HTR-8/SVneo (cell line): ENCODE measurements around the gene C17orf50.

Source experiments
- DNase-seq: peaks from one replicate; pipeline ENCODE4 v3.0.0; 2011; ENCODE audit warnings: low spot score, mixed read lengths; ENCODE audit not compliant: insufficient read length
- FAIRE-seq: peaks from 2 replicates; lab custom pipeline; 2011; peaks lifted over from hg19 to GRCh38; lab: Jason Lieb, UNC

Gene C17orf50

DNA sequence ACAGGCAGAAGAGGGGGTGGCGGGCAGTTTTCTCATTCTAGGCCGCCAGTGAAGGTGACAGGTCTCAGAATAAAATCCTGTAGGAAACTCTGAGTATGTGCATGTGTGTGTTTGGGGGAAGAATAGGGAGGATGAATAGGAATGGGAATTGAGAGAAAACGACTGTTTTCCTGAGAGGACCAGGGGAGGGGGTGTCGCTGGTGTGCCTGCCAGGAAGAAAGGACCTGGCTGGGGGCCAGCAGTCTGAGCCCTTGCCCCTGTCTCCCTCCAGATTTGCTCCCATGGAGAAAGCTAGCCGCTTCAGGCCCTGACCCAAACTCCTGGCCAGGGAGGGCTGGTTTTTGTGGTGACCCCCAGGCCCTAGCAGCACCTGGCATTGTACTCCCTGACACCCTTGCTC lies 14.4 kb downstream of the C17orf50 start:
- FAIRE-seq = no peak
- no peak for DNase-seq

DNA sequence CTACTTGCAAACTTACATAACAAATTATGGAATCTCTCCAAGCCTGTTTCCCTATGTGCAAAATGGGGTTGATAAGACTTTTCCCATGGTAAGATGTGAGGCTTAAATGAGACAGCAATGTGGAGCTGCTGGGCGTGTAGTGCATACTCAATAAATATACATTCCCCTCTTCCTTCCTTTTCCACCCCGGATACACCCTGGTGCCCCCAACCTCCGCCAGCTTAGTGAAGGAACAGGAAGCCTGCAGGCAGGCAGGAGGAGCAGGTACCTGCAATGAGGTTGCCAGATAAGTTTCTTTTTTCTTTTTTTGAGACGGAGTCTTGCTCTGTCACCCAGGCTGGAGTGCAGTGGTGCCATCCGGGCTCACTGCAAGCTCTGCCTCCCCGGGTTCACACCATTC lies 14.9 kb downstream of the C17orf50 start:
- DNase-seq = no peak
- FAIRE-seq = no peak

DNA sequence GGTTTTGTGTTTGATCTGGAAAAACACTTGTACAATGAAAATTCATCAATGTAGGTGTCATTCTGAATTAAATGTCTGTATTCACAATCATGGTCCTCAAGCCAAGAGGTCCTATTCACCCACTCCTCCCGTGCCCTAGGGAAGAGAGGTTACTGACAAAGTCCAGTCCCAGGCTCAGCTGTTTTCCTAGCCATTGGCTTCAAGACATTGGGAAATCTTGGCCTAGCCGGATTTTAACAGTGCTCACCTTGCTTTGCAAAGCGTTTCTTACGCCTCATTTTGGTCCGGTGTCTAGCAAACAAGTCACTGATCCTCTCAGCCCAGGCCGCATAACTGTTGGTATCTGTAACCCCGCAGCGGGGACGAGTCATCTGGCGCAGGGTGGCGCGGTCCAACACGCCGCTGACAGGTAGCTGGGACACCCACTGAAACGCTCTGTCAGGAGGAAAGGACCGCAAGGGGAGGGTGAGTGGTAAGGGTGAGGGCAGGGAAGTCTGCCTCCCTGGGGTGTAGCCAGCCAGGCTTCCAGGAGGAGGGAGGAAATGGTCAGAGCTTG lies 18.0 kb downstream of the C17orf50 start:
- DNase-seq = no peak
- no peak for FAIRE-seq

DNA sequence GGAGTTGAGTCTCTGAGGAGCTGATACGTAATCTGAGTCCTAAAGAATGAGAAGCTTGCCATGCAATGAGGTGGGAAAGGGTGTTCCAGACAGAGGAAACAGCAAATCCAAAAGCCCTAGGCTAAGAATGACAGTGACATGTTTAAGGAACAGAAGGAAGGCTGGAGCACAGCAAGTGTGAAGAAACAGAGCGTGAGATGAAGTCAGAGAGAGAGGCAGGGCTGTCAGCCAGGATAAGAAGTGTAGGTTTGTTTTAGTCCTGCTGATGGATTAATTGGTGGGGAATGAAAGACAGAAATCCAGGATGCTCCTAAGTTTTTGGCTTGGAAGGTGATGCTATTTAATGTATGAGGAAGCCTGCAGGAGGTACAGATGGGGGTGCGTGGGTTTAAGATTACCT lies 20.3 kb downstream of the C17orf50 start:
- no peak for DNase-seq

DNA sequence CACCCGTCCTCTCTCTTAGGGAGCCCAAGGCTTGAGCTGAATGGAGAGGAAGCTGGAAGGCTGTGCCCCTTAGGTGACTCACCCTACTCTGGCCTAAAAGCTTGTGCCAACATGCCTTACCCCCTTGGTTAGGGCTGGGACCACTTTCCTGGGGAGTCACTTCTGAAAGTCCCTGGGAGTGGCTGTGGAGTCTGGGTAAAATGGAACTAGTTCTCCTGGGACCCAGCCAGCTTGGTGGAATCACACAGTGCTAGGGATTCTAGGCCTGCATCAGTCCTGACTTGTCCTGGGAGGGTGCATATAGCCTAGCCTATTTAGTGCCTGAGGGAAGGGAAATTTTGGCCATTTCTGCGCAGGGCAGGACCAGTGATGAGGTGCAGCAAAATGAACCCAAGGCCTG lies 24.2 kb downstream of the C17orf50 start:
- DNase-seq (no peak), FAIRE-seq (no peak)

More for the DNA sequence above, 20.3 kb downstream of the C17orf50 start:
- no peak for FAIRE-seq

DNA sequence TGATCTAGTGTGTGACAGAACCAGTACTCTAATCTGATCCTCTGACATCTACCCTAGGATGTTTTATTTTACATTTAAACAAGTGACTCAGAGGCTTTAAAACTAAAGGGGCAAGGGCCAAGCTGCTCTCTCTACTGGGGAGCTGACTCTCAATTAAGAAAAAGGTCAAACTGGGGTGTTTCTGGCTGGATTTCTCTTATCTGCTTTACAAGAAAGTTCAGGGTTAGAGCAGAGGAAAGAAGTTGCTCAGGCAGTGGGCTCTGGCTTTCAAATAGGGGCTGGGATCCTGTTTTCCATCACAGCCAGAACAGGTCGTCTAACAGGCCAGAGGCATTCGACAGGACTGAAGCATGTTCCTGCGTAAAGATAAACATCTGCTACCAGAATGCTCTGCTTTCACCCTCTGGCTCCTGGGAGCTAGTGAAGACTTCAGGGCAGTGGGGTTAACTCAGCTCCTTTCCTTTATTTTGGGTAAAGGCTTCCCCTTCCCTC lies 26.3 kb downstream of the C17orf50 start:
- no peak for DNase-seq
- FAIRE-seq = no peak

DNA sequence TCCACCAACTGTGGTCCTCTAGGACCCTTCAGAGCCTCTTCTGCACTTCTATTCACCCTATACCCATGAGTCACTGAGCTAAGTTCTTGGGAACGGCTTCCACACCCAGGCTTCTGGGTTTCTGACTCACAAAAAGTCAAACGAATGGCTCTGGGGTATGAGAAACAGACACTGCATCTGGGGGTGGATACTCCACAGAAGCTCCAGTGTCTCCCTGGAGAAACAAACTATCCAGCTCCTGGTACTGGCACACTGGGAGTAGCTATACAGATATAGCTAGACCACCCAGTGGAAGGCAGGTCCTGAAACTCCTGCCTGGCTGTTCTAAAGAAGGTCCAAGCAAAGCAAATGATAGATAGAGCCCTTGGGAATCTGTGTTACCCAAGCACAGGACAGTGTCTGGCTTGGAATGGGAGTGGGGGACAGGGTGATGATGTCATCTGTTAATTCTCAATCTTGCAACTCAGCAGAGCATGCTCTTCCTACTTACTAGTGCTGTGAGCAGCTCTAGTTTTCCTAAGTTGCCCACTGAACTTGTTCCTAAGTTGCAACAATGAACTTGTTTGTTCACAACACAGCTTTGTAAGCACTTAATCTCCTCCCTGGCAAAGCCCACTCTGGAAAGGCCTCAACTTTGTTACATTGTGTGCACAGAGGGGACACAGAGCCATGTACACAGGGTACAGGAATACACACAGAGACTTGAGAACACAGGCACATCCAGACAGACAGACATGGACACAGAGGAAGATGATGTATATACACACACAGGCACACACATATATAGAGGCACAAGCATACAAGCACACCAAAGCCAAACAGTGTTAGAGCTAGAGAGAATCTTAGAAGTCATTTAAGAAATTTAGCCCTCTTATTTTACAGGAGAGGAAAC lies 28.0 kb downstream of the C17orf50 start:
- FAIRE-seq (no peak), DNase-seq (no peak)

DNA sequence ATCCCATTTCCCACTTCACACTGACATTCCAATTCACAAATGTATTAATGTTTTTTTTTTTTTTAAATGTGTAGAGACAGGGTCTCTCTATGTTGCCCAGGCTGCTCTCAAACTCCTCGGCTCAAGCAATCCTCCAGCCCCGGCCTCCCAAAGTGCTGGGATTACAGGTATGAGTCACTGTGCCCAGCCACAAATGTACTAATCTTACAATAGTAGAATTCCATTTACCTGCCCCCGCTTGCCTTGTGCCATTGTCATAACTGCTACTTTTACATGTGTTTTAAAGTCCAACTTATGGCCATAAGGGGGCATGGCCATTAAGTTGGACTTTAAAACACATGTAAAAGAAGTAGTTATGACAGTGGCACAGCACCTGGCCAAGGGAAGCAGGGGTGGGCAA lies 30.2 kb downstream of the C17orf50 start:
- FAIRE-seq = no peak
- DNase-seq = no peak

DNA sequence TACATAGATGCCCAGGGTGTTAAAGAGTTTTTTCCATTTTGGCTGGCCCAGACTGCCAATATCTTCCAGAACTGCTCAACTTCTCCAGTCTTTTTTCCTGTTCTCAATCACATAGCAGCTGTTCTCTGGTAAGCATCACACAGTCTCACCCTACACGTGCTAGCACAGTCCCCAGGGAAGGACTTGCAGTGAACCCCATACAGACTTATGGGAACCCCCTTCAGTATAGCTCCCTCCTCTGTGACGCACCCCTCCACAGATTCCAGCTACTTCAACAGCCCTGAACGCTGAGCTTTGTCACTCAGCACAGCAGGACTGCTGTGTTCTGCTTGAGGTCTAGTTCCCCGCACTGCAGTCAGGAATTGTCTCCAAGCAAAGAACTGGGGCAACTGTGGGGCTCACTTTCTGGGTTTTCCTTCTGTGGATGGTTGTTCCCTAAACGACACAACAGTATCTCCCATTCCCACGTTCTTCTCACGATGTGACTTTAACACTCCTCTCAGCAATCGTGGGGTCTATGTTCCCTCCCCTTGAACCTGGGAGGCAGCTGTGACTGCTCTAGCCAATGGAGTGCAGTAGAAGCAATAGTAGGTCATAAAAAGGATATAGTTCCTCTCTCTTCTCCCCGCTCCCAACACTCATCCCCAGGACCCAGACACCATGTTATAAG lies 31.1 kb downstream of the C17orf50 start:
- FAIRE-seq (no peak), DNase-seq (no peak)

DNA sequence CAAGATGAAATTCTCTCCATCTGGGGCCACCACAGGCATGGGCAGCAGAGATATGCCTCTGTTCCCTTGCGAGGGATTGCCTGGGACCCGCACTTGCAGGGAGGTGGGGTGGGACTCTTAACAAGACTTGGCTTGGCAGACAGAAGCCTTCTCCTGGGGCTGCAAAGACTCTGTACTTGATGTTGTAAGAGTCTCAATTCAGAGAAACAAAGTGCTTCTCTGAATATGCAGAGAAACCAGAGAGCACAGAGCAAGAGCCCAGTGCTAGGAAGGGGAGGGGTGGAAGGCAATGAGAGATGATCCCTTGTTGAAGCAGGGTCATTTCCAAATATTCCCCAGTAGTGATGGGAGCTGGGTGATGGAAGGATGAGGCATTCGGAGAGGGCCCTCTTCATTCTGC lies 32.6 kb downstream of the C17orf50 start:
- DNase-seq (no peak), FAIRE-seq (no peak)

DNA sequence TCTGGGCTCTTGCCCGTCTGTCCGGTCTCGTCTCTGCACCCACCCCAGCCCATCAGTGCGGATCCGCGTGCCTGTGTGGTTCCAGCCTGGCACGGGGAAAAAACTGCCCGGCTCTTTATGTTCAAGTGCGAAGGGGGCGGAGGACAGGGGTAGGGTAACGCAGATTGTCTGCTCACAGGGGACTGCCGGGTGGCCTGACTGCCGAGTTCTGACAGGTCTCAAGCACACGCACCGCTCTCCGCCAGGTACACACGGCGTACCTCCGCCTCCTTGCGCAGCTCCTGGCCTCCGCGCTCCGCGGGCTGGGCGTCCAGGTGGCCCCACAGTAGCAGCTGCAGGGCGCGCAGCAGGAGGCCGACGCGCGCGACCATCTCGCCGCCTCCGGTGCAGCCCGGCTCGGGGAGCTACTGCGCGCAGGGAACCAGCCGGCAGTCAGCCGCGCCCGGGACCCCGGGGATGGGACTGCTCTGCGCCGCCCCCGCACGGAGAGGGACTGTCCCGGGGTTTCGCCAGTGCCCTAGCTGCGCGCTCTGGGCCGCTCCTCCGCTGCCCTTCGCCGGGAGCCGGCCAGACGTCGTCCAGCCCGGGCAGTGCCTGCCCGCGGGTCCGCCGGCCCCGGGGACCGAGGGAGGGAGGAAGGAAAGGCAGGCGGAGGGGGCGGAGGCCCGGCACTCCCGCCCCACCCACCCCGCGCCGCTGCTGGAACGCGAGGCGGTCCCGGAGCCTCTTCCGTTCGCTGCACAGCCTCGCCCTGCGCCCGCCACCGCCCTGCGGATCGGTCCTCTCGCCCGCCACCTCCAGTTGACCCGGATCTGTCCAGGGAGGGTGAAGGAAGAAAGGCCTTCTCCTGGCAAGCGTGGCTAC lies 34.6 kb downstream of the C17orf50 start, which contains the start of gene MMP28:
TSS of gene MMP28 (minus strand) at position 635 of the 864 bp plus-strand sequence. CDS start at position 371, 264 bp downstream.
- no peak for DNase-seq
- no peak for FAIRE-seq

DNA sequence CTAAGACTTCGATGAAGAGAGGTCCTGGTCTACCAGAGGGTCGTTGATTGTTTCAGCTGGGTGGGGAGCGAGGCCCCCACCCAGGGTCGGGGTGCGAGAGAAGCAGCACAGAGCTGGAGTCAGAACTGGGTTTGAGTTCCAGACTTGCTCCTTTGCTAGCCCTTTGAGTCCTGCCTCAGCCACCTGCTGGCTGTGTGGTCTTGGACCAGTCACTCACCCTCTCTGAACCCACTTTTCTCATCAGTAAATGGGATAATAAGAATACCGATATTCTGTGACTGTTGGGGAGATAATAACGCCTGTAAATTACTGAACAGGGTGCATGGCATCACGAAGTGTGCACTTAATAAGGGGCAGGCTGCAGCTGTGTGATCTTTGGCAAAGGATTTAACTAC lies 35.2 kb downstream of the C17orf50 start:
- FAIRE-seq (no peak), DNase-seq (no peak)

DNA sequence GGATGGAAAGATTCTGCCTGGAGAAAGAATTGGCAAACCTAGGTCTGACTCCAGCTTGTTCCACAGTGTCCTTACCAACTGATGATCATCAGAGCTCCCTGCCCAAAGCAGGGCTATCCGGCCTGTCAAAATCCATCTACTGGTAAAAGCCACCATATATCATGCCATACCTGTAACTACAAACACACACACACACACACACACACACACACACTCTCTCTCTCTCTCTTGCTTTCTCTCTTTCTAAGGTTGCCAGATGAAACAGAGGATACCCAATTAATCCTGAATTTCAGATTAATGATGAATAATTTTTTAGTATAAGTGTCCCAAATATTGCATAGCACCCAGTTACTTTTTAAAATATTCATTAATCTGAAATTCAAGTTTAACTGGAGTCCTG lies 36.3 kb downstream of the C17orf50 start:
- DNase-seq (no peak), FAIRE-seq (no peak)

DNA sequence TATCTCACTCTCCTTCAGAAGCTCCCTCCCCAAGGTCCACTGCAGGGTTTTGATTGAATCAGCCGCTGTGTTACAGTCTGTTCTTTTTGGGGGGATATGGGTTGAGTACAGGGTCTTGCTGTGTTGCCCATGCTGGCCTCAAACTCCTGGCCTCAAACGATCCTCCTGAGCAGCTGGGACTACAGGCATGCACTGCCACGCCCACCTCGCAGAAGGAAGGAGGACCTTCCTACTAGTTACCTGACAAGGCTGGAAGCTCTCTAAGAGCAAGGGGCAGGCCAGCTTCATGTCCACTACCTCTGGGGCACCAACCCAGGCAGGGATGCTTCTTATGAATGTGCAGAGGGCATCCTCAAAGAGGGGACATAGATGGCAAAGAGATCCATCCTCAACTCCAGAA lies 36.7 kb downstream of the C17orf50 start:
- DNase-seq (no peak), FAIRE-seq (no peak)

DNA sequence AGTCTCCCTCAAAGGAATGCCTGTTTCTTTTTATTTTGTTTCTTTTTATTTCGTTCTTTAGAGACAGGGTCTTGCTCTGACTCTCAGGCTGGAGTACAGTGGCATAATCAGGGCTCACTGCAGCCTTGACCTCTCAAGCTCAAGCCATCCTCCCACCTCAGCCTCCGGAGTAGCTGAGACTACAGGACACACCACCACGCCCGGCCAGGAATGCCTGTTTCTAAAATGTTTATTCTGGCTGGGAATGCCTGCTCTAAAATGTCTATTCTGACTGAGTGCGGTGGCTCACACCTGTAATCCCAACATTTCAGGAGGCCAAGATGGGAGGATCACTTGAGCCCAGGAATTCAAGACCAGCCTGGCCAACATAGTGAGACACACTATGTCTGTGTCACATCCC lies 37.2 kb downstream of the C17orf50 start:
- FAIRE-seq = no peak
- no peak for DNase-seq

DNA sequence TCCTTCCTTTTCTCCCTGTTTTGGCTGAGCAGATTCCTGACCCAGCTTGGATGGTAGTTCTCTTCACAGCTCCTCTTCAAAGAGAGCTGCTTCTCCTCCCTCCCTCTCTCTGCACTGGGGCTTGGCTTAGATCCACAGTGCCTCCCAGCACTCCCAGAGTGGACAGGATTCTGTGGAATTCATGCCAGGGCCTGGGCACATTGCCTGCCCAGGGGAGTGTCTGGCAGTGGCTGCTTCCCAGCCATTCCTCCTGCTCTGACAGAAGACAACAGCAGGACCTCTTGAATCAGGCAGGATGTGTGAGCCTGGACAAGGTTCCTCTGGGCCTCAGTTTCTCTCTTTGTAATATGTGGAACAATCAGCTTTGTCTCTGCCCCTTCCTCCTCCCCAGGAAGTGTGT lies 39.3 kb downstream of the C17orf50 start:
- DNase-seq (peak; percentile 68), FAIRE-seq (no peak)

DNA sequence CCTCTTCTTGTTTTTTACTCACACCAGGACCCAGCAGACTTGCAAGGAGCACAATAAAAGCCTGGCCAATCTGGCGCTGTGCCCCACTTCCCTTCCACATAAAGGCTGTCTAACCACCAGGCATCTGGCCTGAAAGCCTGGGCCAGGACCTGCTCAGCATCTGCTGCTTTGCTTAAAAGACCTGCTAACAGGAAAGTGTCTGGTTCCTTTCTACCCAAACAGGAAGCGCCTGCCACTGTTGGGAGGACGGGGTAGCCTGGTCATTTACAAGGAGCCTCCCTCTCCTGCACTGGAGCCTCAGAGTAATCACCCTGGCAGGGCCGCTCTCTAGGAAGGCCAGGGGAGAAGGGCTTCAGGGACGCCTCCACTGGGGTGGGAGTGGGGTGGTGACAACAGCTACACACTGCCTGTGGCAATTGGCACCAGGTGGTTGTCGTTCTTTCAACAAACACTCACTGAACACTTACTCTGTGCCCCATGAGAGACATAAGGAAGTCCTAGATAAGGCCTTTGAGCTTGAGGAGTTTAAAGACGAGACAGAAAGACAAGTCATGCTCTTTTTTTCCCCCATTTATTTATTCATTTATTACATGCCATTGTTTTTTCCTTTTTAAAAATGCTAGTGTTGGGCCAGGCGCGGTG lies 41.0 kb downstream of the C17orf50 start:
- DNase-seq = no peak

DNA sequence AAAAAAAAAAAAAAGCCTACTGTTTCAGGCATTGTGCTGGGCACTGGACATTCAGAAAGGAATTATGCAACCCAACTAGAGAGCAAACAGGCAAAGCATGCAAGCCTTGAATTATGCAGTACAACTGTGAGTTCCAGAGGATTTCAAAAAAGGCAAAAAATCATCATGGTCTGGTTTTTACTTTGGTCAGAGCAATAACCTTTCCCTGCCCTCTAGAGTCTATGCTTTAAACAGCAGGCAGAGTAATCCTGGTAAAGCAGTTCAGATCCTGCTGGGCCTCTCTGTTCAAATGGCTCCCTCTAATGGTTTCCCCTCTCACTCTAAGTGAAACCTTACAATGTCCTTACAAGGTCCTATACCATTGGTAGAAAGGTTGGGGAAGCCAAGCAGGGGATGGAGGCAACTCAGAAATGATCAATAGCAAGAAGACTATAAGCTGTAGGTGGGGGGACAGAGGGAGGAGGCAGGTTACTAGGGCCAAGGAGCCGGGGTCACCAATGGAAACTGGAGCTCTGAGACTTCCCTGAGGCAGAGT lies 44.0 kb downstream of the C17orf50 start:
- no peak for FAIRE-seq
- peak; percentile 89 for DNase-seq

More for the DNA sequence above, 41.0 kb downstream of the C17orf50 start:
- no peak for FAIRE-seq

DNA sequence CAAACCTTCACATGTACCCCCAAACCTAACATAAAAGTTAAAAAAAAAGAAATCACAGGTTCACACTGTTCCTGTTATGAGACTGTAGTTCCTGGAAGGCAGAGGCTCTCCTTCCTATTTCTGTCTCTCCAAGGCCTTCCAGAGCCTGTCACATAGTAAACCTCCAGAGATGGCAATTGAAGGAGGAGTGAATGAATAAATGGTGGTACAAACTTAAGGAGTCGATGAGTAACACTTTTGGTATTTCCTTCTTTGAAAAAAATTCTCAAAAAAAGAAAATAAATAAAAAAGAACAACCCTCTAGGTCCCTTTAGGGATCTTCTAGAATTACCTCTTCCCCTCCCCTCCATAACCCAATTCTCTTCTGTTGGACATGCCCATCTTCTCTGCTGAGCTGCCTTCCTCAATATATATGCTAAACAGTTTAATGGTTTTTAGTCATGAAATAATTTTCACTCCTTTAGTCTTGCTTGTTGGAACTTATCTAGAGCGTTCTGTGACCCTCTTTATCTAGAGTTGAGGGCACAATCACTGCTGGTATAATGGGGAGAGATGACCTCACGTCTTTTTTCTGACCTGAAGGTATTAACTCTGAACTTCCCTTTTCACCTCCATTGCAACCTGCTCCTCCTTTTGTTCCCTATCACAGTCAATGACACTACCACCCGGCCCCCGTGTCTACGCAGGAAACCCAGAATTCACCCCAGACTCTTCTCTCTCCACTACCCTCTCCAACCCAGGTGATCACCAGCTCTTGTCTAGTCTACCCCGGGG lies 46.9 kb downstream of the C17orf50 start:
- no peak for FAIRE-seq
- DNase-seq = no peak
